Effector memory CD8-positive, alpha-beta T cell (primary cell): Measurements from ENCODE around the gene FDXR.
"Not testable (repeated sequence)": the region's sequence is repeated elsewhere in the genome, so short reads cannot be mapped to it uniquely, and the experiment has no call there.

Experiments
- ATAC-seq: fragments of 150-1000 bp; cut with Tn5 transposase; replicated peaks from 2 replicates; pipeline ENCODE4 v1.10.0; 2021; ENCODE audit warnings: mild to moderate bottlenecking, moderate library complexity
- DNase-seq, 3 experiments: peaks; one replicate each; pipeline ENCODE4 v3.0.0; 2021
- H3K27ac Mint-ChIP-seq, 2 donors: one replicate each; pipeline ENCODE4 v1.8.0; 2022; ENCODE audit warnings: mild to moderate bottlenecking in 2 of 2, mixed read lengths in 2 of 2, moderate library complexity in 2 of 2
- H3K27me3 Mint-ChIP-seq, 2 donors: one replicate each; pipeline ENCODE4 v1.8.0; 2022; ENCODE audit warnings: mixed read lengths in 2 of 2
- H3K36me3 Mint-ChIP-seq: one replicate; pipeline ENCODE4 v1.8.0; 2022; ENCODE audit warnings: mild to moderate bottlenecking, moderate library complexity, mixed read lengths; ENCODE audit not compliant: insufficient read depth
- H3K4me1 Mint-ChIP-seq, 2 donors: one replicate each; pipeline ENCODE4 v1.8.0; 2022; ENCODE audit warnings: low read depth in 2 of 2, mixed read lengths in 2 of 2
- H3K4me3 Mint-ChIP-seq, 2 donors: one replicate each; pipeline ENCODE4 v1.8.0; 2022; ENCODE audit warnings: mild to moderate bottlenecking in 2 of 2, mixed read lengths in 2 of 2, moderate library complexity in 2 of 2
- H3K9me3 Mint-ChIP-seq, 2 donors: one replicate each; pipeline ENCODE4 v1.8.0; 2022; ENCODE audit warnings: mixed read lengths in 2 of 2

The FDXR gene

DNA sequence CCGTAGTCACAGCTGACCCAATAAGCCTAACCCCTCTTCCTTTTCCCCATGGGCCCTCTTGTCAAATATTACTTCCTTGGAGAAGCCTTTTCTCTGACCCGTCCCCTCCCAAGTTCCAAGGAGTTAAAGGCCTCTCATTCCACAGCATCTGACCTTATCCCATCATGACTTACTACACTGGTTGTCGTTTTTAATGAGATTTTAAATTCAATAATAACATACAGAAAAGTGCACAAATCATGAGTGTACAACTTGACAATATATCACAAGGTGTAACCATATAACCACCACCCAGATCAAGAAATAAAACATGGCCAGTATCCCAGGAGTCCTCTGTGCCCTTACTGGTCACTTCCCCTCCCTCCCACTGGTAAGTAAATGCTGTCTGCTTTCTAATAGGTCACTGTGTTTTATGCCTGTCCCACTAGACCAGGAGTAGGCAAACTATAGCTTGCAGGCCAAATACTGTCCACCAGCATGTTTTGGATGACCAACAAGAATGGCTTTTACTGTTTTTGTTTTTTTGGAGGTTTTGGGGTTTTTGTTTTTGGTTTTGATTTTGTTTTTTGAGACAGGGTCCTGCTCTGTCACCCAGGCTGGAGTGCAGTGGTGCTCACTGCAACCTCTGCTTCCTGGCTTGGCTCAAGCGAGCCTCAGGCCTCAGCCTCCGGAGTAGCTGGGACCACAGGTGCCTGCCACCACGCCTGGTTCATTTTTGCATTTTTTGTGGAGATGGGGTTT, 1.2 kb upstream of the FDXR start:
- Mint-ChIP-seq H3K4me1 (peaks cover 15 to 21% of the 10 kb centered on the region in 2 donors), H3K36me3 (peaks cover 19% of the 10 kb centered on the region), H3K27me3 (no peaks in the 10 kb centered on the region), H3K4me3 (peak overlapping the region; percentile 82 to 87), H3K9me3 (no peaks in the 10 kb centered on the region), H3K27ac (peak overlapping the region; percentile 95 to 96)
- DNase-seq (no peak), ATAC-seq (no peak)

DNA sequence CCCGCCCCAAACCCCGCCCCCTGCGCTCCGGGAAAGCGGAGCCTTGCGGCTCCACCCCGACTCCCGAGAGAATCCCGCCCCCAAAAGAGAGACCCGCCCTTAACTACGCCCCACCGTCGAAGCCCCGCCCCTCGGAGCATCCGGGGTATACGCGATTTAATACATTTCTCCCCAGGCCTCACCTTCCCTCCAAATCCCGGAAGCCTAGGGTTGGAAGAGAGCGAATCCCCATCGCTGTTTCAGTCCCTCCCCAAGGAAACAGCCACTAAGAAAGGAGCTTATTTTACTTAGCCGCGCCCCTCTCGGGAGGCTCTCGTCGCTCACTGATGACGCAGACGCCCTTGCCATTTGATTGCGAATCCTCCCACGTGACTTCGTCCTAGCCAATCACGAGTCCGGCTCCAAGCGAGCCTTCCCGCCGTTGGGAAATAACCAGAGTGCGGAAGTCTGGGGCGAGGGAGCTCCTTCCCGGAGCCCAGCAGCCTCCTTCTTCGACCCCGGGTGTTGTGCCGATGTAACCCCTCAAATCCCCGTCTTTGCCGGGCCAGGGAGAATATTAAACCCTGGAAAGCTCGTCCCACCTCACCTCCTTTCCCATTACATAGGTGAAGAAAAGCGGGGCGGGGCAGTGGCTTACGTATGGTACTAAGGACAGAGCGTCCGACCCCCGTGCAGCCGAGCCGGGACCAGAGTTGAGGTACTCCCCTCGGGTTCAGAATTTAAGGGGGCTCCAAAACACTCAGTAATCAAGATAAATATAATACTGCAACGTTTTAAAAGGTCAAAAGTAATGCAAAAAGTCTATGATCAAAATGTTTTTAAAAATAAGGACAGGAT, 461 bp upstream of the FDXR start:
- Mint-ChIP-seq H3K27ac (peak overlapping the region; percentile 95 to 96), H3K4me3 (peak overlapping the region; percentile 82 to 87)

DNA sequence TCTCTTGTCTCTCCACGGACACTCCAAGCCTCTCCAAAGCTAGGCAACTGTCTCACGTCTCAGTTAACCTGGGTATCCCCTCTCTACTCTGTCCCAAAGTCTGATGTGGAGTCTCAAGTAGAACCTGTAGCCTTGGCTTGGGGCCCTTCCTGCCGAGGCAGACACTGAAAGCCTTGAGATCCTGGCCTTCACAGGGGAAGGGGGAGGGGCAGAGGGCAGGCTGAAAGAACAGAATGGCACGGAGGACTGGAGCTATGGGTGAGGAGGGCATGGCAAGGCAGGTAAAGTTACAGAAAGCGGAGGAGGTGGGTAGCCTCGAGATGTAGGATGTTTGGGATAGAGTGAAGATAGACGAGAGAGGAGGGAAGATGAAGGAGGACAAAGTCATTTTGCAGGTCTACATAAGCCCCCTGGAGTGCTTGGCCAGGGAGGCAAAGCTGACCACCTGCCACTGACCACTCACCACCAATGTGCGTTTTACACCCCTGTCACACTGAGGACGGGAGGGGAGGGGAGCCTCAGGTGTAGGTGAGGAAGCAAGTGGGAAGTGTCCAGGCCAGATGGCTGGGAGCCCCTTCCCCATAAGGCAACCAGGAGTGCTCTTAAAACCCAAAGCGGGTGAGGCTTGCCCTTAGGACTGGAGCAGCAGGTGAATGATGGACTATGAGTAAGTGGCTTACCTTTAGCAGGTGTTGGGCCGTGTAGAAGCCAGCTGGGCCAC, 1.3 kb downstream of the FDXR start:
- Mint-ChIP-seq H3K9me3 (no peaks in the 10 kb centered on the region), H3K4me1 (peaks cover 15 to 23% of the 10 kb centered on the region in 2 donors), H3K27ac (peak overlapping the region in 1 of 2 donors; percentile 26), H3K4me3 (peak overlapping the region; percentile 82 to 87), H3K36me3 (peaks cover 12% of the 10 kb centered on the region), H3K27me3 (no peaks in the 10 kb centered on the region)
- ATAC-seq (no peak), DNase-seq (no peak)

More for the DNA sequence above, 461 bp upstream of the FDXR start:
- Mint-ChIP-seq H3K36me3 (peaks cover 19% of the 10 kb centered on the region), H3K27me3 (no peaks in the 10 kb centered on the region), H3K4me1 (peaks cover 15 to 21% of the 10 kb centered on the region in 2 donors), H3K9me3 (no peaks in the 10 kb centered on the region)
- peak; percentile 98 to 99 (median 98) for DNase-seq
- peak; percentile 94 for ATAC-seq

DNA sequence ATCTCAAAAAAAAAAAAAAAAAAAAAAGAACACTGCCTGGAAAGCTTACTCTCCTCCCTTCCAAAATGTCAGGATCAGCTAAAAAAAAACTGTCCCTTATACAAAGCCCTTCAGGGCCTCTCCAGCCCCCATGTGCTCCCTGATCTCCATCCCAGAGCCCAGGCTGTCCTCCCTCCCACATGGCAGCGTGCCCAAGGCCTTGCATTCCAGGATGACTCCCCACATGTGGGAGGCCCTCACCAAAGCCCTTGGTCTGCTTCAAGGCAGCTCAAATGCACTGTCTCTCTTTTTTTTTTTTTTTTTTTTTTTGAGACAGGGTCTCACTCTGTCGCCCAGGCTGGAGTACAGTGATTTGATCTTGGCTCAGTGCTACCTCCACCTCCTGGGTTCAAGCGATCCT, 2.3 kb downstream of the FDXR start:
- no peak for DNase-seq
- no peaks in the 10 kb centered on the region for H3K9me3 Mint-ChIP-seq
- H3K4me1 Mint-ChIP-seq: peaks cover 15 to 23% of the 10 kb centered on the region in 2 donors
- no peak overlapping the region for H3K27ac Mint-ChIP-seq
- no peak overlapping the region for H3K4me3 Mint-ChIP-seq
- no peaks in the 10 kb centered on the region for H3K27me3 Mint-ChIP-seq
- ATAC-seq: no peak
- H3K36me3 Mint-ChIP-seq: peaks cover 12% of the 10 kb centered on the region

DNA sequence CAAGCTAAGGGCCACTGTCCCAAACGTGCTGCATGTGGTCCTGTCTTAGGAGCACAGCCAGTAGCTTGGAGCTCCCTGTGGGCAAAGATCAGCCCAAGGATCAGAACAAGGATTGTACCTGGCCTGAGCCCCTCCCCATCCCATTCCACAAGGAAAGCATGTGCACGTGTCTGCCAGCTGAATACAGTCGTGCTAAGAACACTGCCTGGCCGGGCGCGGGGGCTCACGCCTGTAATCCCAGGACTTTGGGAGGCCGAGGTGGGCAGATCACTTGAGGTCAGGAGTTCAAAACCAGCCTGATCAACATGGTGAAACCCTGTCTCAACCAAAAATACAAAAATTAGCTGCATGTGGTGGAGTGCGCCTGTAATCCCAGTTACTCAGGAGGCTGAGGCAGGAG, 2.8 kb downstream of the FDXR start:
- DNase-seq, H3K4me3 Mint-ChIP-seq, H3K27ac Mint-ChIP-seq, H3K9me3 Mint-ChIP-seq, ATAC-seq, H3K27me3 Mint-ChIP-seq: not testable (repeated sequence)
- peaks cover 12% of the 10 kb centered on the region for H3K36me3 Mint-ChIP-seq
- H3K4me1 Mint-ChIP-seq: peaks cover 17 to 25% of the 10 kb centered on the region in 2 donors

DNA sequence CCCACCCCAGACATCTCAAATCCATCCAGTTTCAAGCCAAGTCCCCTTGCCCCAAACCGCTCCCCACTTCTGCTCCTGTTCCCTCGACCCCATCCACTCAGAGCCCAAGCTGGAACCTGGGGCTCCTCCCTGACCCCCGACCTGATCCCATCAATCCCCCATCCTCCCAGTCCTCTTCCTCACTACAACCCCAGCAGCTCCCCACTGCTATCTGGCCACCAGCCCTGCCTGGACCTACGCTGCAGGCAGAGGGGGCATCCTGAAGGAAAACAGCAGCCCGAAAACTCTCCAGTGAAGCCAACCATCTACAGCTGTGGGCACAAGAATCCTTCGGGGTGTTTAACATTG, 3.9 kb downstream of the FDXR start:
- no peak for DNase-seq
- no peaks in the 10 kb centered on the region for H3K9me3 Mint-ChIP-seq
- ATAC-seq: no peak
- no peak overlapping the region for H3K27ac Mint-ChIP-seq
- H3K4me1 Mint-ChIP-seq: peaks cover 20 to 26% of the 10 kb centered on the region in 2 donors
- peaks cover 14% of the 10 kb centered on the region for H3K36me3 Mint-ChIP-seq
- H3K4me3 Mint-ChIP-seq: no peak overlapping the region
- H3K27me3 Mint-ChIP-seq: no peaks in the 10 kb centered on the region

DNA sequence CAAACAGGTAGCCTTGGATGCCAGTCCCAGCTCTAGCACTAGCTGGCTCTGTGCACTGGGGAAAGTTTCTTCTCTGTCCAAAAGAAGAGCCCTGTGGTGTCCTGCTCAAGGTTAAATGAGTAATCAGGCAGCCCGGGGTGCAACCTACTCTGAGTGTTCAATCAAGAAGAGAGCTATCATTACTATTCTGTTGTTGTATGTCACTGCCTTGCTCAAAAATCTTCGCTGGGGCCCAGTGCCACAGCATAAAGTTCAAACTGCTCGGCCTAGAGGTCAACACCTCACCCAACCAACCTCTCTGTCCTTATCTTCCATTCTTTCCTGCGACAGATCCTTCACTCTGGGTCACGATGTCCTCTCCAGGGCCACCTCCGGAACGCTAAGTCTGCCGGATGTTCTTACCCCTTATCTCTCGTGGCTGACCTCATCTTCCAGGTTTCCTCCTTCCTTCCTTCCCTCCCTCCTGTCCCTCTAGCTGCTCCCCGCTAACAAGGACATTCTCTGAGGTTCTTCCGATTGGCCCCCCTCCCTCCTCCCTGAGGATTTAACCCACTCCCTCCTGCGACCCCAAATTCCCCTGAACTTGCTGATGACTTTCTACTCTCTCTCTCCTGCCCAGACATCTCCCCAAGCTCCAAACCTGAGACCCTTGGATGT, 4.4 kb downstream of the FDXR start:
- ATAC-seq (no peak), DNase-seq (no peak)
- H3K4me1 Mint-ChIP-seq: peaks cover 18 to 23% of the 10 kb centered on the region in 2 donors
- H3K27ac Mint-ChIP-seq: peak overlapping the region in 1 of 2 donors; percentile 69
- H3K36me3 Mint-ChIP-seq: peaks cover 9% of the 10 kb centered on the region
- H3K9me3 Mint-ChIP-seq: no peaks in the 10 kb centered on the region
- H3K27me3 Mint-ChIP-seq: no peaks in the 10 kb centered on the region
- H3K4me3 Mint-ChIP-seq: no peak overlapping the region

DNA sequence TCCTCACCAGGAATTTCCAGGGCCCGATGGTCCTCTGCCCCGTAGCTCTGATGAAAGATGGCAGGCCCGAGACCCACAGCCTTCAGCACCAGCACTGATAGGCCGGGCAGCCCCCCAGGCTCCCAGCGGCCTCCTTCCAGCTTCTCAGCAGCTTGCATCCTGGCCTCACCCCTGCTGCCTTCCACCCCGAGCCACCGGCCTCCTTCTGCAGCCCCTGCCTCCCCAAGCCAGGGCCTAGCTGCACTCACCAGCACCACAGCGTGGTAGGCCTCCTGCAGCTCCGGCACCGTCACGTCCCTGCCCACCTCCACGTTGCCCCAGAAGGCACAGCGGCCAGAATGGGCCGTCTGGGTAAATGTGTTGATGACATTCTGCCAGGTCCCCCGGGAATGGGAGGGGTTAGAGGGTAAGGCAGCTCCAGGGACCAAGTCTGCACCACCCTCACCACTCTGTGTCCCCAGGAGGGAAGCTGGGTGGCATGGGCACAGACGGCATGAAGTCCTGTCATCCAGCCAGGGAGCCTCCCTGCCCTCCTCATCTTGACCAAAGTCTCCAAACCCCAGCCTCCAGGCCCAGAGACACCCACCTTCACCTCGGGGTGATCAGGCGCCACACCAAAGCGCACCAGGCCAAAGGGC, 6.5 kb downstream of the FDXR start:
- Mint-ChIP-seq H3K4me1 (peaks cover 15 to 18% of the 10 kb centered on the region in 2 donors), H3K36me3 (peaks cover 3% of the 10 kb centered on the region), H3K27ac (no peak overlapping the region), H3K27me3 (peaks cover 6 to 10% of the 10 kb centered on the region in 2 donors), H3K4me3 (no peak overlapping the region), H3K9me3 (no peaks in the 10 kb centered on the region)
- ATAC-seq (no peak), DNase-seq (no peak)

DNA sequence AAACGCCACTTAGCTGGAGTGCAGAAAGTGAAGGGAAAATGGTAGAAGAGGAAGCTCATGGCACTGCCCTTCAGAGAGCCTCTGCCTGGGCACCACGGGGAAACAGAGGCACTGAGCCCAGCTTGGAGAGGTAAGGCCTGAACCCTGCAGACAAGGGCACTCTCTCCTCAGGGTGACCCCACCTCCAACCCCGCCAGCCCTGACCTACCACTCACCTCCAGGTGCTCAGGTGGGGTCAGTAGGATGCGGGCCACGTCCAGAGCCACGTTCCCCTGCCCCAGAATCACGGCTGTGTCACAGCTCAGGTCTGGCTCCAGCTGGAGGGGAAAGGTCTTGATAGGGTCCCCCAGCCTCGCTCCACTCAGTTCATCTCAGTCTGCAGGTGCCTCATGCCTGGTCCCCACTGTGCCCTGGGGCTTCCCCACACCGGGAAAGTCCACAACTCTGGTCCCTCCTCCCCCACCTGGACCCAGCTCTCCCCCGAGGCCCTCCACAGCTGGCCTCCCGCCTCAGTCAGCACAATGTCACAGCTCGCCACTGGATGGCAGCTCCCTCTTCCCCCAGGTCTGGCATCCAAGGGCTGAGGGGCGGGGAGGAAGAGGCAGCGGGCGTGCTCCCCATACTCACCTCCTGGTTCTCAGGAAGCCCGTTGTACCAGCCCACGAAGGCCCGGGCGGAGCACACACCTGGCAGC, 7.1 kb downstream of the FDXR start:
- H3K36me3 Mint-ChIP-seq: peaks cover 3% of the 10 kb centered on the region
- DNase-seq (no peak), ATAC-seq (no peak)
- peaks cover 11 to 16% of the 10 kb centered on the region in 2 donors for H3K4me1 Mint-ChIP-seq
- H3K27ac Mint-ChIP-seq: peak overlapping the region in 1 of 2 donors; percentile 62
- peaks cover 12 to 15% of the 10 kb centered on the region in 2 donors for H3K27me3 Mint-ChIP-seq
- no peak overlapping the region for H3K4me3 Mint-ChIP-seq
- no peaks in the 10 kb centered on the region for H3K9me3 Mint-ChIP-seq

DNA sequence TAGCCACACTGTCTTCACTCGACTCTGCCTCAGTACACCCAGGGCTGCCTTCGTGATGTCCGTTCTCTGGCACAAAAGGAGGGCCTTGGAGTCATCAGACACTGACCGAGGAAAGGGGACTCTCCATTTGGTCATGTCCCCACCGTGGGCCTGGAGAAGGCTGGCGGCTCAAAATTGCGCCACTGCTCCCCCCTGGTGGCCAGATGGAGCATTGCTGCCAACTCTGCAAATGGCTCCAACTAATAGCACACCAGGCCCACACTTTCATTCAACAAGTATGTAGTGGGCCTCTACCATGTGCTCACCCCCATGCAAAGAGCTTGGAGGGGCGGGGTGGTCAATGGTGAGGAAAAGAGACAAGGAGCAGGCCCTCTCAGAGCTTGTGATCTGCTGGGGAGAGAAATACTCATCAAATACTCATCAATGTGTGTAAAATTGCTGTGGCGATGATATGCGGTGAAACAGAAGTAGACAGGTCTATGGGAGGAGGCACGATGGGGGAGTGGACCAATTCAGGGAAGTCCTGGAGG, 7.9 kb downstream of the FDXR start:
- H3K4me1 Mint-ChIP-seq: peaks cover 15 to 18% of the 10 kb centered on the region in 2 donors
- peak; percentile 66 for ATAC-seq
- peaks cover 5% of the 10 kb centered on the region for H3K36me3 Mint-ChIP-seq
- DNase-seq: peak; percentile 64 to 76 (median 69)
- H3K27ac Mint-ChIP-seq: peak overlapping the region; percentile 55 to 62
- H3K4me3 Mint-ChIP-seq: no peak overlapping the region
- H3K27me3 Mint-ChIP-seq: peaks cover 19 to 22% of the 10 kb centered on the region in 2 donors
- H3K9me3 Mint-ChIP-seq: no peaks in the 10 kb centered on the region

DNA sequence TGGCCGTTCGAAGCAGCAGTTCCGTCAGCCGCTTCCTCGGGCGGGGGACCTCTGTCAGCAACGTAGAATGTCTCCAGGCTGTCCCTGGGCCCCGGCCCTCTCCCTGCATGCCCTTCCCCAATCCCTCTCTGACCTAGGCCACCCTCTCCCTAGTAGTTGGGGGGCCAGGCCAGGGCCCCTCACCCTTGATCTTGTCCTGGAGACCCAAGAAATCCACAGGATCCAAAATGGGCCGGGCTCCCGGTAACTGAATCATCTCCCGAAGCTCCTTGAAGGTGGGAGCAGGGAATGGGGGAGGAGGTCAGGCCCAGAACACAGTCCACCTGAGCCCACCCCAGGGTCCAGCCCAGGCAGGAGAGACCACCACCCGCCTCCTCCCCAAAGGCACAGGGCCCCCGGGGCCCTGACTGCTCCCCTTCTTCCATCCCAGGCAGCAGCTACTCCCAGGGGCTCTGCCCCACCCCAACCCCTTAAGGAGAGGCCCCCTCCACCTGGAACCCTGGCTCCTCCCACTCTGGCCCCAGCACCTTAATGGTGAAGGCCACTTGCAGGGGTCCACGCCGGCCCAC, 8.4 kb downstream of the FDXR start:
- Mint-ChIP-seq H3K9me3 (no peaks in the 10 kb centered on the region), H3K4me1 (peaks cover 15 to 18% of the 10 kb centered on the region in 2 donors), H3K27me3 (peaks cover 19 to 27% of the 10 kb centered on the region in 2 donors), H3K36me3 (peaks cover 5% of the 10 kb centered on the region), H3K4me3 (no peak overlapping the region), H3K27ac (peak overlapping the region in 1 of 2 donors; percentile 55)
- ATAC-seq (no peak), DNase-seq (no peak)
